IMR-90 (cell line): ENCODE measurements around the gene SLC6A17. TPM values are rescaled to one million over a fixed set of nuclear protein-coding genes. Genes with fewer than 3 reads are reported as not detected.
A peak's percentile ranks its signal among the peaks of the same experiment; 100 is the strongest.

Experiments
- ATAC-seq: fragments of 200-7000 bp; cut with Tn5 transposase; 2 replicates; pipeline ENCODE4 v1.9.1; 2020; ENCODE audit warnings: low read depth, mild to moderate bottlenecking, moderate library complexity
- BruUV-seq: library from RNA; stranded (reverse); fragments of 400-500 nt; replicated peaks from 2 replicates; lab custom pipeline; 2021; lab: Mats Ljungman, UMichigan
- CTCF ChIA-PET: fragments of 300-600 bp; formaldehyde crosslinking; extraction: SDS; loops from one replicate; lab custom pipeline; 2021; ENCODE audit warnings: antibody characterized with exemption; lab: Yijun Ruan, JAX
- POLR2A ChIA-PET: fragments of 300-600 bp; sonication (Branson Sonifier 250); formaldehyde crosslinking; loops from one replicate; lab custom pipeline; 2022; ENCODE audit warnings: antibody characterized with exemption; ENCODE audit not compliant: unreplicated experiment; lab: Charles Lee
- DNase-seq: peaks from one replicate; pipeline ENCODE4 v3.0.0; 2013
- H2AFZ ChIP-seq: replicated peaks from 2 replicates; pipeline ENCODE3; 2013; ENCODE audit warnings: low read length, mild to moderate bottlenecking; ENCODE audit not compliant: poor library complexity
- H2AK5ac ChIP-seq: 2 replicates; pipeline ENCODE4 v1.6.1; 2013; ENCODE audit warnings: low read depth, low read length, inconsistent platforms
- H2AK9ac ChIP-seq: replicated peaks from 2 replicates; pipeline ENCODE3; 2013; ENCODE audit warnings: mild to moderate bottlenecking, low read depth, low read length, moderate library complexity; ENCODE audit not compliant: poor library complexity
- H2BK120ac ChIP-seq: 2 replicates; pipeline ENCODE4 v1.6.1; 2013; ENCODE audit warnings: low read depth, low read length, inconsistent platforms
- H2BK15ac ChIP-seq: 3 replicates; pipeline ENCODE4 v1.6.1; 2013; ENCODE audit warnings: low read depth, low read length, inconsistent platforms
- H2BK20ac ChIP-seq: 2 replicates; pipeline ENCODE4 v1.6.1; 2013; ENCODE audit warnings: low read depth, mild to moderate bottlenecking, inconsistent platforms, low read length, moderate library complexity
- H2BK5ac ChIP-seq: 2 replicates; pipeline ENCODE4 v1.6.1; 2013; ENCODE audit warnings: mild to moderate bottlenecking, low read depth, low read length, inconsistent platforms; ENCODE audit not compliant: poor library complexity, severe bottlenecking
- H3K14ac ChIP-seq: replicated peaks from 2 replicates; pipeline ENCODE4 v1.6.1; 2013; ENCODE audit warnings: low read depth, low read length, inconsistent platforms
- H3K18ac ChIP-seq: 2 replicates; pipeline ENCODE4 v1.6.1; 2013; ENCODE audit warnings: low read depth, low read length, control low read depth
- H3K23ac ChIP-seq: 2 replicates; pipeline ENCODE4 v1.6.1; 2013; ENCODE audit warnings: low read depth, low read length, inconsistent platforms
- H3K27ac ChIP-seq: 2 replicates; pipeline ENCODE4 v1.5.1; 2013; ENCODE audit warnings: mild to moderate bottlenecking, control low read depth, low read length; ENCODE audit not compliant: insufficient read depth
- H3K27me3 ChIP-seq: 2 replicates; pipeline ENCODE4 v1.6.1; 2013; ENCODE audit warnings: low read length; ENCODE audit not compliant: control insufficient read depth, insufficient read depth
- H3K36me3 ChIP-seq: 2 replicates; pipeline ENCODE4 v1.6.1; 2013; ENCODE audit warnings: low read length, mixed read lengths; ENCODE audit not compliant: control insufficient read depth, insufficient read depth
- H3K4ac ChIP-seq: 2 replicates; pipeline ENCODE4 v1.6.1; 2013; ENCODE audit warnings: low read depth, low read length, inconsistent platforms
- H3K4me1 ChIP-seq: 2 replicates; pipeline ENCODE4 v1.6.1; 2013; ENCODE audit warnings: low read length, mixed read lengths; ENCODE audit not compliant: control insufficient read depth, insufficient read depth
- H3K4me2 ChIP-seq: 2 replicates; pipeline ENCODE4 v1.6.1; 2013; ENCODE audit warnings: low read depth, mild to moderate bottlenecking, control low read depth, low read length, moderate library complexity
- H3K4me3 ChIP-seq: 2 replicates; pipeline ENCODE4 v1.5.1; 2013; ENCODE audit warnings: low read depth, mild to moderate bottlenecking, control low read depth, low read length, moderate library complexity; ENCODE audit not compliant: insufficient read depth
- H3K56ac ChIP-seq: 2 replicates; pipeline ENCODE4 v1.6.1; 2013; ENCODE audit warnings: low read length, inconsistent platforms; ENCODE audit not compliant: insufficient read depth; ENCODE audit errors: extremely low read depth
- H3K79me1 ChIP-seq, 2 experiments: 2 replicates each; pipeline ENCODE4 v1.6.1; 2013; ENCODE audit warnings: low read length in 2 of 2, inconsistent platforms in 1 of 2, low read depth in 1 of 2
- H3K9ac ChIP-seq: 2 replicates; pipeline ENCODE4 v1.6.1; 2013; ENCODE audit warnings: low read depth, low read length, control low read depth
- H3K9me1 ChIP-seq: 2 replicates; pipeline ENCODE4 v1.6.1; 2013; ENCODE audit warnings: low read length, inconsistent platforms; ENCODE audit not compliant: insufficient read depth
- H3K9me3 ChIP-seq: 2 replicates; pipeline ENCODE4 v1.6.1; 2013; ENCODE audit warnings: low read length; ENCODE audit not compliant: control insufficient read depth, insufficient read depth
- H4K20me1 ChIP-seq: 2 replicates; pipeline ENCODE4 v1.6.1; 2013; ENCODE audit warnings: low read length, inconsistent platforms; ENCODE audit not compliant: insufficient read depth
- H4K5ac ChIP-seq: 2 replicates; pipeline ENCODE4 v1.6.1; 2013; ENCODE audit warnings: mild to moderate bottlenecking, low read depth, low read length, control low read depth
- H4K8ac ChIP-seq, 2 experiments: 2 replicates each; pipeline ENCODE4 v1.6.1; 2013; ENCODE audit warnings: low read depth in 2 of 2, low read length in 2 of 2, control low read depth in 1 of 2, inconsistent platforms in 1 of 2
- H4K91ac ChIP-seq: 2 replicates; pipeline ENCODE4 v1.6.1; 2013; ENCODE audit warnings: low read depth, low read length, inconsistent platforms; ENCODE audit not compliant: insufficient read depth
- BHLHE40 ChIP-seq: fragments of 150-350 bp; IDR thresholded peaks from 2 replicates; pipeline ENCODE4 v1.6.1; 2016; ENCODE audit warnings: mild to moderate bottlenecking, low read depth, low read length
- CEBPB ChIP-seq: IDR thresholded peaks from 2 replicates; pipeline ENCODE4 v1.6.1; 2012; ENCODE audit warnings: low read depth, low read length, improper control_type of control experiment
- CHD1 ChIP-seq: IDR thresholded peaks from 2 replicates; pipeline ENCODE4 v1.6.1; 2012; ENCODE audit warnings: low read depth, low read length, improper control_type of control experiment
- FOS ChIP-seq: fragments of 150-350 bp; IDR thresholded peaks from 2 replicates; pipeline ENCODE4 v1.6.1; 2016; ENCODE audit warnings: low read depth, low read length
- MAFK ChIP-seq: IDR thresholded peaks from 2 replicates; pipeline ENCODE4 v1.6.1; 2012; ENCODE audit warnings: low read depth, low read length, improper control_type of control experiment
- MAZ ChIP-seq: IDR thresholded peaks from 2 replicates; pipeline ENCODE4 v1.6.1; 2012; ENCODE audit warnings: low read depth, mild to moderate bottlenecking, low read length, improper control_type of control experiment, moderate library complexity, borderline replicate concordance
- MXI1 ChIP-seq: IDR thresholded peaks from 2 replicates; pipeline ENCODE4 v1.6.1; 2012; ENCODE audit warnings: low read depth, mild to moderate bottlenecking, low read length, moderate library complexity, borderline replicate concordance
- NFE2L2 ChIP-seq: fragments of 150-350 bp; IDR thresholded peaks from 2 replicates; pipeline ENCODE4 v1.6.1; 2016; ENCODE audit warnings: low read depth, mild to moderate bottlenecking, low read length
- POLR2A ChIP-seq: IDR thresholded peaks from 2 replicates; pipeline ENCODE4 v1.6.1; 2012; ENCODE audit warnings: mild to moderate bottlenecking, low read depth, low read length
- RAD21 ChIP-seq: IDR thresholded peaks from 2 replicates; pipeline ENCODE4 v1.6.1; 2012; ENCODE audit warnings: low read length, improper control_type of control experiment
- RCOR1 ChIP-seq: IDR thresholded peaks from 2 replicates; pipeline ENCODE4 v1.6.1; 2012; ENCODE audit warnings: mild to moderate bottlenecking, low read length, improper control_type of control experiment; ENCODE audit not compliant: insufficient replicate concordance
- SMC3 ChIP-seq: fragments of 150-350 bp; IDR thresholded peaks from 2 replicates; pipeline ENCODE4 v1.6.1; 2016; ENCODE audit warnings: low read depth, mild to moderate bottlenecking, antibody characterized with exemption, low read length, moderate library complexity
- WGBS, 2 experiments: methylation state at CpG; one replicate each; pipeline versions ENCODE4 v1.1.5 to v1.1.7; 2013; ENCODE audit warnings: missing lambda C conversion rate in 2 of 2; ENCODE audit not compliant: insufficient read length in 1 of 2; ENCODE audit errors: extremely low coverage in 2 of 2; 5-methylcytosine and 5-hydroxymethylcytosine counted together
- dilution Hi-C: fragments of 300-500 bp; cut with HindIII; formaldehyde crosslinking; loops from one replicate; pipeline ENCODE4 v1.14.3; 2018; ENCODE audit warnings: low sequenced_read_pairs; ENCODE audit not compliant: unreplicated experiment
- in situ Hi-C: fragments of 300-500 bp; cut with MboI; formaldehyde crosslinking; loops from 3 replicates; pipeline ENCODE4 v1.14.3; 2019; ENCODE audit warnings: low sequenced_read_pairs, inconsistent platforms, mixed read lengths
- intact Hi-C: fragments of 100-400 bp; cut with micrococcal nuclease; formaldehyde crosslinking; loops from 2 replicates; pipeline ENCODE4 v1.10.0; 2022
- polyA plus RNA-seq, 3 experiments: library from polyadenylated mRNA; depleted of rRNA; stranded (reverse); fragments of >200 nt; gene quantifications; 2 replicates each; pipeline ENCODE4 v1.2.3, GENCODE V29; 2012; ENCODE audit warnings: low replicate concordance in 1 of 3
- total RNA-seq: library from RNA; depleted of rRNA; stranded (reverse); fragments of >200 nt; gene quantifications from 2 replicates; pipeline ENCODE4 v1.2.3, GENCODE V29; 2012
- TF ChIP-seq, protein P1 (sequence below): conservative IDR thresholded peaks from 2 replicates; pipeline ENCODE4 v1.5.1; 2012; ENCODE audit warnings: mild to moderate bottlenecking, low read depth, low read length, improper control_type of control experiment
- TF ChIP-seq, protein P2 (sequence below): fragments of 150-350 bp; IDR thresholded peaks from 2 replicates; pipeline ENCODE4 v1.6.1; 2017; ENCODE audit warnings: mild to moderate bottlenecking, antibody characterized with exemption, low read length, low read depth

The SLC6A17 gene
- total and polyA plus RNA-seq, 2 of the 4 experiments (the other 2 are of a cell fraction), result 0.54 to 0.82 TPM

DNA sequence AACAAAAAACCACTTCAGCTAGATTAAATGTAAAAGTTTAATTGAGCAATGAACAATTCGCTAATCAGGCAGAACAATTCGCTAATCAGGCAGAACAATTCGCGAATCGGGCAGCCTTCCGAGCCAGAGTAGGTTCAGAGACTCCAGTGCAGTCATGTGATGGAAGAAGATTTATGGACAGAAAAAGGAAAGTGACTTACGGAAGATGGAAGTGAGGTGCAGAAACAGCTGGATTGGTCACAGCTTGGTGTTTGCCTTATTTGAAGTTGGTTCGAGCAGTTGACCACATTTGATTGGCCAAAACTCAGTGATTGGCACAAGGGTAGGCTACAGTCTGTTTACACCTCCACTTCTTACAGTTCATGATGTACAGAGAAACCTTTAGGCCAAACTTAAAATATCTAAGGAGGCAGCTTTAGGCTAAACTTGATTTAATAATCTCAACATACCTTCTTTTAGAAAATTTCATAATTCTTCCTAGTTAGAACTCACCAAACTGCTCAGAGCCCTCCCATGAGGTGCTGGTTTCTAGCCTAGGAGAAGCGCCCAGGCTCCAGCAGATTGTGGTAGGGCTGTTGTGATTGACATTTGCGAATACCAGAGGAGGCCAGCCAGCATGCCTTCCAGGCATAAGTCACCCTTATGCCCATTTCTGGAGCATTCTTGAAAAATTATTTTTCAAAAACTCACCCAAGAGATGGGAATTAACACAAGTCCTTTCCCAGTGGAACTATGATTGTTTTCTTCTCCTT, 37.0 kb downstream of the SLC6A17 start (continued):
- no peak for TF ChIP-seq NFE2L2

DNA sequence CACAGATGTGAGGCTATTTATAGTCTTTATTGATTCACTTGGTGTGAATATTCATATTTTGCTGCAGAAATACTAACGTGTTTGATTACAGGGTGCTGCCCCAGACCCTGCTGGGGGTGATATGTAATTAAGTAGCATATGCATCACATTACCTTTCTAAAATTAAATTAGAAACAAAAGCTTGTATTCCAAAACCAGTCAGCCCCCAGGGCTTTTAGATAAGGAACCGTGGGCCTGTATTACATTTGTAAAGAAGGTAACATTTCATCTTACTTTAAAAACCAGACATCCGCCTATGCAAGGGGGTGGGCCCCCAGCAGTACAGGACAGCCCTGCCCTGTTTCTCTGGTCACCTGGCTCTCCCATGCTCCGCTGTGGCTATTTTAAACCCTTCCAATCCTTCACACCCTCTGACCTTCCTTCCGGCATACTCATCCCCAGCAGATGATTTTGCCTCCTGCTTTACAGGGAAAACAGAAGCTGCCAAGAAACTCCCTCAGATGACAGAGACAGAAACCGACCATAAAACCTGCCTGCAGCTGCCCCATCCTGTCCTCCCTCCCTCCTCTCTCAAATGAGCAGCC, 37.8 kb downstream of the SLC6A17 start:
- Histone ChIP-seq H3K14ac (no peak overlapping the region), H2BK120ac (no peak overlapping the region), H3K27ac (no peak overlapping the region), H3K27me3 (peaks cover 32% of the 10 kb centered on the region), H3K9me1 (no peaks in the 10 kb centered on the region; the same call in 1 of the 2 replicates), H4K20me1 (no peaks in the 10 kb centered on the region), H3K9ac (no peak overlapping the region), H3K4me1 (peaks cover 3% of the 10 kb centered on the region; the same call in 1 of the 2 replicates), H3K4ac (no peak overlapping the region), H3K4me2 (no peak overlapping the region), H3K9me3 (no peaks in the 10 kb centered on the region), H3K4me3 (no peak overlapping the region), H2BK15ac (no peak overlapping the region), H4K91ac (no peak overlapping the region), H2BK5ac (no peak overlapping the region), H3K18ac (no peak overlapping the region), H2AK5ac (no peak overlapping the region), H2BK20ac (no peak overlapping the region), H3K23ac (no peak overlapping the region), H3K79me1 (no peaks in the 10 kb centered on the region), H2AFZ (no peak overlapping the region), H4K8ac (no peak overlapping the region), H4K5ac (no peak overlapping the region), H3K56ac (no peak overlapping the region), H3K36me3 (no peaks in the 10 kb centered on the region), H2AK9ac (no peak overlapping the region)
- POLR2A ChIA-PET, result no interaction called here
- no TSS peak for BruUV-seq
- dilution Hi-C loops (no loop called here), intact Hi-C loops (no loop called here), in situ Hi-C loops (no loop called here)
- peak; percentile 51 for ATAC-seq
- CTCF ChIA-PET, result no interaction called here
- 43% methylated on average over 1 of the region's 6 CpGs; no CpG with 5 or more reads in 1 of the 2 experiments for WGBS, 2 experiments
- DNase-seq, result peak; percentile 66
- TF ChIP-seq, protein P1, sequence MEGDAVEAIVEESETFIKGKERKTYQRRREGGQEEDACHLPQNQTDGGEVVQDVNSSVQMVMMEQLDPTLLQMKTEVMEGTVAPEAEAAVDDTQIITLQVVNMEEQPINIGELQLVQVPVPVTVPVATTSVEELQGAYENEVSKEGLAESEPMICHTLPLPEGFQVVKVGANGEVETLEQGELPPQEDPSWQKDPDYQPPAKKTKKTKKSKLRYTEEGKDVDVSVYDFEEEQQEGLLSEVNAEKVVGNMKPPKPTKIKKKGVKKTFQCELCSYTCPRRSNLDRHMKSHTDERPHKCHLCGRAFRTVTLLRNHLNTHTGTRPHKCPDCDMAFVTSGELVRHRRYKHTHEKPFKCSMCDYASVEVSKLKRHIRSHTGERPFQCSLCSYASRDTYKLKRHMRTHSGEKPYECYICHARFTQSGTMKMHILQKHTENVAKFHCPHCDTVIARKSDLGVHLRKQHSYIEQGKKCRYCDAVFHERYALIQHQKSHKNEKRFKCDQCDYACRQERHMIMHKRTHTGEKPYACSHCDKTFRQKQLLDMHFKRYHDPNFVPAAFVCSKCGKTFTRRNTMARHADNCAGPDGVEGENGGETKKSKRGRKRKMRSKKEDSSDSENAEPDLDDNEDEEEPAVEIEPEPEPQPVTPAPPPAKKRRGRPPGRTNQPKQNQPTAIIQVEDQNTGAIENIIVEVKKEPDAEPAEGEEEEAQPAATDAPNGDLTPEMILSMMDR, result no peak
- TF ChIP-seq MAFK (no peak), NFE2L2 (no peak), CHD1 (no peak), CEBPB (no peak), POLR2A (no peak), SMC3 (no peak), MAZ (no peak), FOS (no peak), MXI1 (no peak), RCOR1 (no peak), RAD21 (no peak), BHLHE40 (no peak)
- TF ChIP-seq, protein P2, sequence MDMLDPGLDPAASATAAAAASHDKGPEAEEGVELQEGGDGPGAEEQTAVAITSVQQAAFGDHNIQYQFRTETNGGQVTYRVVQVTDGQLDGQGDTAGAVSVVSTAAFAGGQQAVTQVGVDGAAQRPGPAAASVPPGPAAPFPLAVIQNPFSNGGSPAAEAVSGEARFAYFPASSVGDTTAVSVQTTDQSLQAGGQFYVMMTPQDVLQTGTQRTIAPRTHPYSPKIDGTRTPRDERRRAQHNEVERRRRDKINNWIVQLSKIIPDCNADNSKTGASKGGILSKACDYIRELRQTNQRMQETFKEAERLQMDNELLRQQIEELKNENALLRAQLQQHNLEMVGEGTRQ, result no peak
